Natural killer cell treated with Interleukin-12 subunit alpha and Interleukin-12 subunit beta and Interleukin-15 and Interleukin-18, amount 100 ng/mL, for 72 hours (primary cell): ENCODE results near the gene AP3B2. TPM values are rescaled to one million over a fixed set of nuclear protein-coding genes. Genes with fewer than 3 reads are reported as not detected.
"Not testable (repeated sequence)": the region's sequence is repeated elsewhere in the genome, so short reads cannot be mapped to it uniquely, and the experiment has no call there.

Experiments
- ATAC-seq, 2 donors: fragments of 150-1000 bp; cut with Tn5 transposase in 1 of 2; sonication (Bioruptor Pico), chemical (Tn5 transposase) in 1 of 2; 2 replicates each; pipeline ENCODE4 v1.10.0; 2021
- DNase-seq: peaks from one replicate; pipeline ENCODE4 v3.0.0; 2022; ENCODE audit warnings: low spot score
- H3K27ac Mint-ChIP-seq, 2 donors: 1 replicate in 1 of 2; 2 replicates in 1 of 2; pipeline ENCODE4 v1.8.0; 2022; ENCODE audit warnings: mixed read lengths in 2 of 2, mild to moderate bottlenecking in 1 of 2, moderate library complexity in 1 of 2
- H3K27me3 Mint-ChIP-seq, 2 donors: 1 replicate in 1 of 2; 2 replicates in 1 of 2; pipeline ENCODE4 v1.8.0; 2022; ENCODE audit warnings: mixed read lengths in 2 of 2
- H3K36me3 Mint-ChIP-seq: one replicate; pipeline ENCODE4 v1.8.0; 2022; ENCODE audit warnings: mixed read lengths
- H3K4me1 Mint-ChIP-seq, 2 donors: 1 replicate in 1 of 2; 2 replicates in 1 of 2; pipeline ENCODE4 v1.8.0; 2022; ENCODE audit warnings: low read depth in 2 of 2, mixed read lengths in 2 of 2, mild to moderate bottlenecking in 1 of 2
- H3K4me3 Mint-ChIP-seq: one replicate; pipeline ENCODE4 v1.8.0; 2022; ENCODE audit warnings: mixed read lengths
- H3K9me3 Mint-ChIP-seq: 2 replicates; pipeline ENCODE4 v1.8.0; 2022; ENCODE audit warnings: mixed read lengths
- total RNA-seq, 2 donors: library from RNA; stranded (reverse); gene quantifications; one replicate each; pipeline ENCODE4 v1.2.3, GENCODE V29; 2022

The AP3B2 gene
- total RNA-seq, 2 donors from 2014 or later = 1.1 to 1.4 TPM

DNA sequence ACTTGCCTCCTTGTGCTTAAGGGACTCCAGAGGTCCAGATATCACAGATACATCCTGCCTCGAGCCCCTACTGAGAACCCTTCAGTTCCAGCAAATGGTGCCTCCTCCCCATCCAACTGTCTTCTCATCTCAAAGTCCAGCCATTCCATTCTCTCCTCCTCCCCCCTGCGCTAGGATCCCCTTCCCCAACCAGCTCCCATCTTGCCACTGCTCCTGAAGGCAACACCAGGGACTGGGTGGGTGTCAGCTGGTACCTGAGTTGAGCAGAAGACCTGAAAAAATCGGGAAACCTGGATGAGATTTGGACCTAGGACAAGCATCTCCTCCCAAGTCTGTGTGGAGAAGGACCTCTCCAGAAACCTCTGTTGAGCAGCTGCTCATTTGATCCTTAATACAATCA lies 2.4 kb upstream of the AP3B2 start:
- no peak overlapping the region for H3K4me3 Mint-ChIP-seq
- no peak for ATAC-seq
- peaks cover 10 to 17% of the 10 kb centered on the region in 2 donors for H3K27me3 Mint-ChIP-seq
- H3K36me3 Mint-ChIP-seq = no peaks in the 10 kb centered on the region
- no peaks in the 10 kb centered on the region for H3K9me3 Mint-ChIP-seq
- H3K4me1 Mint-ChIP-seq = peaks cover 0 to 4% of the 10 kb centered on the region in 2 donors
- no peak for DNase-seq
- H3K27ac Mint-ChIP-seq = no peak overlapping the region

DNA sequence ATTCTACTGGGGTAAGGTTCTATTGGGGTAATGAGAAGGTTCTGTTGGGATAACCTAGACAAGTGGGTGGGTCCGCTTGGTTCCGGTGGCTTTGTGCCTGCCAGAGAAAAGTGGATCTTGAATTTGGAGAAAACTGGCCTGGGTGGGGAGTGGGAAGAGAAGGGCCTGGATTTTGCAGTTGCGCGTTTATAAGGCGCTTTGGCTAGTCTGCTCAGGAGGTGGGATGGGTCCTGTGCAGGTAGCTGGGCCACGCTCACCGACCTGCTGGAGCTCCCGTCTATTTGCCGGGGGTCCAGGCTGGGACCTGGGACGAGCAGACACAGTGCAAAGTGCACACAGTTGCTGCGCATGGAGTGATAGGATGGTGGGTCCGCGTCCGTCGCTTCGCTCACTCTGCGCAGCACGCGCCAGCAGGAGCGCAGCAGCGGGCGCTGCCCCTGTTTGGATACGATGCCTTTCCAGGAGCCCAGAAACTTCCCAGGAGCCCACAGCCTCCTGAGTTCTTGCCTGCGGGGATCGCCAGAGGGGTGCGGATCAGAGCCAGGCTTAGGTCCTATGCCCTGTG lies 1.3 kb upstream of the AP3B2 start:
- ATAC-seq (no peak), DNase-seq (no peak)
- Mint-ChIP-seq H3K36me3 (no peaks in the 10 kb centered on the region), H3K27me3 (peaks cover 10 to 17% of the 10 kb centered on the region in 2 donors), H3K27ac (no peak overlapping the region), H3K9me3 (no peaks in the 10 kb centered on the region), H3K4me1 (peaks cover 0 to 4% of the 10 kb centered on the region in 2 donors), H3K4me3 (peak overlapping the region; percentile 46)

DNA sequence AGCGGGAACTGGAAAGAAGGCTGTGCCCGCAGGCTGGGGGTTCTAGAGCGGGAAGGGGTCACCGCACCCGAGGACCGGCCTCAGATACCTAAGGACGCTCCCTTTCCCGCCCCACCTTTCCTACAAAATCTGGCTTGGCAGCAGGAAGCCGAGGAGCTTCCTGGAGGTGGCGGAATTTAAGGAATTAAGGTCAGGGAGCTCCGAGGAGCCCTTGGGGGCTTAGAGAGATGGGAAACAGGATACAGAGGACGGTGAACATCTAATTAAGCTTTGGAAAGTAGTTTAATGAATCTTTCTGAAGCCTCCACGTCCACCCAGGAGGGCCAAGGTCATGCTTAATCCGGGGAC lies 507 bp upstream of the AP3B2 start:
- Mint-ChIP-seq H3K9me3 (no peaks in the 10 kb centered on the region), H3K4me3 (peak overlapping the region; percentile 46), H3K4me1 (peaks cover 0 to 4% of the 10 kb centered on the region in 2 donors), H3K27ac (no peak overlapping the region), H3K36me3 (no peaks in the 10 kb centered on the region), H3K27me3 (peaks cover 10 to 14% of the 10 kb centered on the region in 2 donors)
- ATAC-seq (no peak), DNase-seq (no peak)

DNA sequence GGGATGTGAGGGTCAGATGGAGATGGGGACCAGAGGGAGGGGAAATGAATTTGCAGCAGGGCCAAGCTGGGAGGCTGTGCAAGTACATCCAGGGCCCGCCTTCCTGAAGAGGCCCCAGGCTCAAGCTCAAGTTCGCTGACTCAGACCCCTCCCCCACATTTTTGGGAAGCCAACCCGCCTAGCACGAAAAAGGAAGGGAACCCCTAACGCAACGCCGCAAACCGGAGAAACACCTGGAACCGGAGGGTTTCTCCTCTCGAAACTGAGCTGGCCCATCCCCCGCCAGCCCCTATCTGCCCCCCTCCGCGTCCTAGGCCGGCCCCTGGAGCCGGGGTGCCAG lies 624 bp downstream of the AP3B2 start:
- H3K27ac Mint-ChIP-seq = no peak overlapping the region
- H3K4me1 Mint-ChIP-seq = peaks cover 0 to 4% of the 10 kb centered on the region in 2 donors
- peaks cover 10 to 14% of the 10 kb centered on the region in 2 donors for H3K27me3 Mint-ChIP-seq
- H3K9me3 Mint-ChIP-seq = no peaks in the 10 kb centered on the region
- no peak overlapping the region for H3K4me3 Mint-ChIP-seq
- no peak for DNase-seq
- ATAC-seq = no peak
- no peaks in the 10 kb centered on the region for H3K36me3 Mint-ChIP-seq

DNA sequence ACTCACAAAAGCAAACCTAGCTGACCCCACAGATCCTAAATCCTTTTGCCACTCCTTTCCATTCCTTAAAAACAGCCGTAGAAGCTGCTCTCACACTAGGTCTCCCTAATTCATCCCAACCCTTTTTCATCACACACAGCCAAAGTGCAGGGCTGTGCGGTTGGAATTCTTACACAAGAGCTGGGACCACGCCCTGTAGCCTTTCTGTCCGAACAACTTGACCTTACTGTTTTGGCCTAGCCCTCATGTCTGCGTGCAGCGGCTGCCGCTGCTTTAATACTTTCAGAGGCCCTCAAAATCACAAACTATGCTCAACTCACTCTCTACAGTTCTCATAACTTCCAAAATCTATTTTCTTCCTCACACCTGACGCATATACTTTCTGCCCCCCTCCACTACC lies 3.8 kb downstream of the AP3B2 start:
- not testable (repeated sequence) for H3K4me1 Mint-ChIP-seq, H3K4me3 Mint-ChIP-seq, H3K27ac Mint-ChIP-seq, H3K27me3 Mint-ChIP-seq, H3K36me3 Mint-ChIP-seq, DNase-seq, ATAC-seq, H3K9me3 Mint-ChIP-seq

DNA sequence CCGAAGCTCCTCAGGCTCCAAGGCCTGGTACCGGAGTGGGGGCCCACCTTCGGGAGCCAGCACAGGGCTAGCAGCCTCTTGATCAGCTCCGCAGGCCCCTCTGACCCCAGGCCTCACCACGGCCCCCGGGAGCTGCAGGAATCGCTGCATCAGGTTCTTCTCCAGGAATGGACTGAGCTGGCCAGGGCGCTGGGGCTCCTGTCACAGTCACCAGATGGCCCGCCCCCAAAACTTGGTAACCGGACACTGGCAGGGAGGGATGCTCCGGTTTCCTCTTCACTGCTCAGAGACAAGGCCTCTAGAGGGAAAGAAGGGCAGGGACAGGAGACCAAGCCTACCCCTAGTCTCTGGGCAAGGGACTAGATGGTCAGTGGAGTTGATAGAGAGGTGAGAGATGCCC lies 9.9 kb downstream of the AP3B2 start:
- no peak for DNase-seq
- H3K9me3 Mint-ChIP-seq = no peaks in the 10 kb centered on the region
- no peak overlapping the region for H3K4me3 Mint-ChIP-seq
- peaks cover 13 to 17% of the 10 kb centered on the region in 2 donors for H3K27me3 Mint-ChIP-seq
- H3K36me3 Mint-ChIP-seq = no peaks in the 10 kb centered on the region
- H3K27ac Mint-ChIP-seq = no peak overlapping the region
- H3K4me1 Mint-ChIP-seq = no peaks in the 10 kb centered on the region
- peak in 1 of 2 donors; percentile 32 for ATAC-seq

DNA sequence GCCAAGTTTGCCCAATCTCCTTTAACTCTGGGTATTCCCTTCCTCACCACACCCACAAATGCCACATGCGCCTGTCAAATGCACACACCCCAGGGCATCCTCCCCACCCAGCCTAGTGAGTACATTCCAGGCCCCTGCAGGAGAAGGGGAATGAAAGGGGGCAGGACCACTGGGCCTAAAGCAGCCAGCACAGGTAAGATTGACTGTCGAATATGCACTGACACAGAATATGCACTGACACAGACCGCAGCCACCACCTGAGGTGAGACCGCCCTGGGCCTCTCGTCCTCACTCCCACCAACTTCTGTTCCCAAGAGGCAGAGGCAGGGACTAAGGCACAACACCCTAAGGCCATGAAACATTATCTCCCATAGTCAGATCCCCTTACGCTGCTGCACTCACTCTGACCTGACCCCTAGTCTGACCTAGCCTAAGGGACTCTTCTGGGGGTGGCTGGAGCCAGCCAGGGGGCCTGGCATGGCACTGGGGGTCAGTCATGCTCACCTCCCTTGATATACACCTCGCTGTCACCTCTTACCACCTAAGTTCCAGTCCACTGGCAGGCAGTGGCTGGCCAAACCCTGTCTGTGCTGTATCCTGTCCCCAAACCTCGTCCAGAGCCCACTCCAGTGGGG lies 10.8 kb downstream of the AP3B2 start:
- no peak for DNase-seq
- no peaks in the 10 kb centered on the region for H3K4me1 Mint-ChIP-seq
- no peaks in the 10 kb centered on the region for H3K9me3 Mint-ChIP-seq
- H3K36me3 Mint-ChIP-seq = no peaks in the 10 kb centered on the region
- peaks cover 13 to 17% of the 10 kb centered on the region in 2 donors for H3K27me3 Mint-ChIP-seq
- ATAC-seq = peak; percentile 21 to 37
- no peak overlapping the region for H3K4me3 Mint-ChIP-seq
- H3K27ac Mint-ChIP-seq = no peak overlapping the region

DNA sequence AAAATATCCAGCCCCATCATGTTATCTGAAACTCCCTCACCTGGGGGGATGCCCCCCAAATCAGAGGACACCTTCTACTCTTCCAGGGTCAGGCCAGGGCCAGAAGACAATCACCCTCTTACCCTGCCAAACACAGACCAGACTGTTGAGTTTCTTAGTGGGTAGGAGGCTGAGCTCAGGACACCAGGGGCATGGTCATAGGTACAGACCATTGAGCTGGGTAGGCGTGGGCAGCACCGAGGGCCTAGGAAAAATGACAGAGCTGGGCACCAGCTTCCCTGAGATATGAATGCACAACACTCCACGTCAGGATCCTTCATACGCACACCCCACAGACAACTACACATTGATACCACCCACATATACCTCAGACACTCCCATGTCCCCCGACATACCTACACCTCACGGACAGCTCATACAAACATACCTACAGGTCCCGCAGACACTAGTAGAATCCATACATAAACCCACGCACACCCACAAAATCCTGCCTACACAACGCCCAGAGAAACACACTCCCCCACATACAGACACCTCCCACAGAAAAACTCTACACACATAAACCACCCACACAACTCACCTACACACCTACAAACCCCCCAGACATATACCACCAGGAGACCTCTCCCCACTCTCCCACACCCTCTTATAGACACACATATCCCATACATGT lies 11.8 kb downstream of the AP3B2 start:
- no peak for DNase-seq
- Mint-ChIP-seq H3K9me3 (no peaks in the 10 kb centered on the region), H3K27me3 (peaks cover 13 to 17% of the 10 kb centered on the region in 2 donors), H3K4me1 (no peaks in the 10 kb centered on the region), H3K36me3 (no peaks in the 10 kb centered on the region), H3K4me3 (no peak overlapping the region), H3K27ac (no peak overlapping the region)
- peak; percentile 42 to 54 for ATAC-seq

DNA sequence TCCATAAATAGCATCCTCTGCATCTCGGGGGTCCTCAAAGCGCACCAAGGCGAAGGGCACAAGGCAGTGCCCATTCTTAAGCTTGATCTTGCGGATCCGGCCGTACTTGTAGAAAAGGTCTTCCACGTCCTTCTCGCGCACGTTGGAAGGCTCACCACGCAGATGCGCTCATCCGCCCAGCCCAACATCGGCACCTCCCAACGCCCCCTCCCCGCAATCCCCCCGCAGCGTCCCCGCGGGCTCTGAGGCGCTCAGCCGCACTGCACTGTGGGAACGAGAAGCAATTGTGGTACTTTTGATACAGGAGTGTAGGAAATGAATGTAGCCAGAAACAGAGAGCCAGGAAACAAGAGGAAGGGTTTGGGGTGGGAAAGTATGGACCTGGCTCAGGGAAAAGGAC lies 17.5 kb downstream of the AP3B2 start:
- Mint-ChIP-seq H3K27ac (no peak overlapping the region), H3K4me3 (no peak overlapping the region), H3K27me3 (peaks cover 4 to 5% of the 10 kb centered on the region in 2 donors), H3K36me3 (no peaks in the 10 kb centered on the region), H3K9me3 (no peaks in the 10 kb centered on the region), H3K4me1 (no peaks in the 10 kb centered on the region)
- DNase-seq (no peak), ATAC-seq (no peak)

DNA sequence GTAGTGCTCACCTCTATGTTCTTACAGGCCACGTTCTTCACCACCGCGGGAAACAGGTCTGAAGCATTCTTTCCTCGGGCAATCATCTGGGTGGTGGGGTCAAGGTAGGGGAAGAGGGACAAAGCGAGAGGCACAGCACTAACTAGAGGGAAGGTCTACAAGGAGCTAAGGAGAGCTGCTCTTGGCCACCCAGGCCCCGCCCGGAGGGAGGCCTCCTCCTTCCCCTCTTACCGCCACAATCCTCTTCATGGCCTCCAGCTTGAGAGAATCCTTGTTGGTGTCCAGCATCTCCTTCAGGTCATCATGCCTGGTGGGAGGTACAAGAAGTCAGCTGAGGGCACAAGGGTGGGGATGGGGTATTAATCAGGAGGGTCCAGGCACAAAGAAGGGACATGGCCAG lies 20.5 kb downstream of the AP3B2 start:
- Mint-ChIP-seq H3K9me3 (no peaks in the 10 kb centered on the region), H3K27ac (no peak overlapping the region), H3K36me3 (no peaks in the 10 kb centered on the region), H3K4me3 (no peak overlapping the region), H3K27me3 (peaks cover 7 to 11% of the 10 kb centered on the region in 2 donors), H3K4me1 (no peaks in the 10 kb centered on the region)
- DNase-seq (no peak), ATAC-seq (peak in 1 of 2 donors; percentile 36)

DNA sequence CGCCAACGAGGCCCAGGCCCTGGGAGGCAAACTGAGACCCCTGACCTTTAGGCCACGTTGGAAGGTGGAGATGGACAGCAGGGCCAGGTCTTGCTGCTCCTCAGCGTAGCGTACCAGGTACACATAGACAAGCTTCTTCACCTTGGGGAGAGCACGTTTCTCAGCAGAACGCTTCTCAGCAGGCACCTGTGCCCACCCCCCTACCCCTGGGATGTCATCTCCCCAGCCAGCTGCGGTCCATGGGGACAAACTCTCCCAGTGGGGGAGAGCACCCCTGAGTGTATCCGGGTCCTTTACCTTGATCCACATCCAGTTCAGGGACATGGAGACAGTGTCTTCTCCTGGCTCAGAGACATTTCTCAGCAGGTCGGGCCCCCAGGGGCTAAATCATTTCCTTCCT lies 21.0 kb downstream of the AP3B2 start:
- H3K9me3 Mint-ChIP-seq = no peaks in the 10 kb centered on the region
- no peaks in the 10 kb centered on the region for H3K4me1 Mint-ChIP-seq
- H3K36me3 Mint-ChIP-seq = no peaks in the 10 kb centered on the region
- no peak overlapping the region for H3K4me3 Mint-ChIP-seq
- DNase-seq (no peak), ATAC-seq (peak in 1 of 2 donors; percentile 6)
- H3K27ac Mint-ChIP-seq = no peak overlapping the region
- peaks cover 7 to 14% of the 10 kb centered on the region in 2 donors for H3K27me3 Mint-ChIP-seq

DNA sequence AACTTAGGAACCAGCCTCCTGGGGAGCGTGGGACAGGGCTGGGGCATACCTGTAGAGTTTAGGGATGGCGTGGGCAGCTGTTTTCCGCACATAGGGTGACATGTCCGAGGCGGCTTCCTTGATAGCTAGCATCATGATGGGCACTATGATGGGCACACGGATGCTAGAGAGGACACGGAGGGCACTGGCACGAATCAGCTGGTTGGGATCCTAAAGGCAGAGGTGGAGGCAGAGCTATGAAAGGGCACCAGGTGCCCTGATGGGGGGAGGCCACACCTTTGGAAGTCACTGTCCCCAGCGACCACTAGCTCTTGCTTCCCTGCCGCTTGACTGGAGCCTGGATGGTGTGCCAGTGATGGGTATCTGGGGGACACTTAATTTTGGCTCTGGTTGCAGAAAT lies 28.3 kb downstream of the AP3B2 start:
- H3K9me3 Mint-ChIP-seq = no peaks in the 10 kb centered on the region
- H3K36me3 Mint-ChIP-seq = no peaks in the 10 kb centered on the region
- no peak for ATAC-seq
- peaks cover 0 to 14% of the 10 kb centered on the region in 2 donors for H3K4me1 Mint-ChIP-seq
- no peak overlapping the region for H3K27ac Mint-ChIP-seq
- H3K4me3 Mint-ChIP-seq = peak overlapping the region; percentile 72
- peaks cover 20 to 24% of the 10 kb centered on the region in 2 donors for H3K27me3 Mint-ChIP-seq
- DNase-seq = no peak

DNA sequence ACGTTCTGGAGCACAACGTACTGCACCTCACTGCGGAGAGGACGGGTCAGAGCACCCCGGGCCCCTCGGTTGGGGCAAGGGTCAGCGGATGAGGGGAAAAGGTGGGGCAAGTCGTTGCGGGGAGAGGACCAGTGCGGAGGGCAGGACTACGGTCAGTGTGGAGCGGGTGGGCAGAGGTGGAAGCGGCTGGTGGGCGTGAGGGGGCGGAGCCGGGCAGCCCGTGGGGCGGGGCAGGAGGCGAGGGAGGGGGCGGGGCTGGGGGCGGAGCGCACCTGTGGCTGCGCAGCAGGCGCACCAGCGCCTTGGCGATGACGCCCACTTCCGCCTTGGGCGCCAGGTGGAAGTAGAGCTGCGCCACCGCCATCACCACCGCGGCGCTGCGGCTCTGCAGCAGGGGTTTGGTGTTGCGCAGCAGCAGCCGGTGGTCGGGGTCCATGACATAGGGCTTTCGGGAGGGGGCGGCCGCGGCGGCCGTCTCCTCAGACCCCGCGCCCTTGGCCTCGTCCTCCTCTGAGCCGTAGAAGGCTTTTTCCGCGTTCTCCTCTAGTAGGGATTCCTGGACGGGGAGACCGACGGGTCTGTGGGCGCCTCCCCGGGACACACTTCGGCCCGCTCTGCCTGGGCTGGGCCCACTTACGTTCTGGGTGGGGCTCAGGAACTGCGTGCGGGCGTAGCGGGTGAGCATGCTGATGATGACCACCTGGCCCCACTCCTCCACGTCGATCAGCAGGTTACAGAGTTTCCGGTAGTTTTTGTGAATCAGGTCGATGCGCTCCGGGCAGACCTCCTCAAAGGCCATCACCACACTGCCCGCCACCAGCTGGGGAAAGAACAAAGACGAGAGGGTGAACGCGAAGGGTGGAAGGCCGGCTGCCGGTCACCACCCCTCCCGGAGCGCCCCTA lies 29.2 kb downstream of the AP3B2 start:
- DNase-seq = peak; percentile 73
- no peaks in the 10 kb centered on the region for H3K9me3 Mint-ChIP-seq
- peaks cover 0 to 14% of the 10 kb centered on the region in 2 donors for H3K4me1 Mint-ChIP-seq
- H3K36me3 Mint-ChIP-seq = no peaks in the 10 kb centered on the region
- peak overlapping the region; percentile 72 for H3K4me3 Mint-ChIP-seq
- peak; percentile 73 to 88 for ATAC-seq
- H3K27me3 Mint-ChIP-seq = peaks cover 20 to 24% of the 10 kb centered on the region in 2 donors
- H3K27ac Mint-ChIP-seq = peak overlapping the region in 1 of 2 donors; percentile 56
